GM11168 (cell line): Measurements from ENCODE around the gene SOX1.

Experiments used
- in situ Hi-C: fragments of 300-500 bp; cut with MboI; formaldehyde crosslinking; loops from one replicate; pipeline ENCODE4 v1.12.0; 2022; ENCODE audit warnings: low sequenced_read_pairs; ENCODE audit not compliant: unreplicated experiment

SOX1 gene

GRCh38 chr13:112103961-112104880, 37.3 kb downstream of the SOX1 start:
- in situ Hi-C loops = no loop called here

GRCh38 chr13:112104881-112105234, 37.9 kb downstream of the SOX1 start:
- in situ Hi-C loops = no loop called here

GRCh38 chr13:112105244-112105681, 38.3 kb downstream of the SOX1 start:
- in situ Hi-C loops = no loop called here

- in situ Hi-C loops = no loop called here
Measured at GRCh38 chr13:112105892-112106291, 38.9 kb downstream of the SOX1 start.

GRCh38 chr13:112106478-112107141, 39.7 kb downstream of the SOX1 start:
- in situ Hi-C loops = no loop called here

GRCh38 chr13:112107289-112107688, 40.3 kb downstream of the SOX1 start:
- in situ Hi-C loops = no loop called here

GRCh38 chr13:112110479-112110878, 43.5 kb downstream of the SOX1 start:
- in situ Hi-C loops = no loop called here

- in situ Hi-C loops = no loop called here
Measured at GRCh38 chr13:112111239-112111857, 44.4 kb downstream of the SOX1 start.

- in situ Hi-C loops = no loop called here
Measured at GRCh38 chr13:112112534-112113276, 45.8 kb downstream of the SOX1 start.

- in situ Hi-C loops = no loop called here
Measured at GRCh38 chr13:112113348-112113747, 46.4 kb downstream of the SOX1 start.

GRCh38 chr13:112113851-112114250, 46.9 kb downstream of the SOX1 start:
- in situ Hi-C loops = no loop called here

GRCh38 chr13:112114391-112114790, 47.4 kb downstream of the SOX1 start:
- in situ Hi-C loops = no loop called here

- in situ Hi-C loops = no loop called here
Measured at GRCh38 chr13:112115403-112116091, 48.6 kb downstream of the SOX1 start.

GRCh38 chr13:112116187-112116950, 49.4 kb downstream of the SOX1 start:
- in situ Hi-C loops = no loop called here

GRCh38 chr13:112117258-112117954, 50.5 kb downstream of the SOX1 start:
- in situ Hi-C loops = no loop called here

- in situ Hi-C loops = no loop called here
Measured at GRCh38 chr13:112117955-112118302, 51.0 kb downstream of the SOX1 start.

GRCh38 chr13:112118451-112119064, 51.6 kb downstream of the SOX1 start:
- in situ Hi-C loops = no loop called here
